ENCODE data around the gene TTC27.
"Not testable (repeated sequence)": the region's sequence is repeated elsewhere in the genome, so short reads cannot be mapped to it uniquely, and the experiment has no call there.

The TTC27 gene

DNA sequence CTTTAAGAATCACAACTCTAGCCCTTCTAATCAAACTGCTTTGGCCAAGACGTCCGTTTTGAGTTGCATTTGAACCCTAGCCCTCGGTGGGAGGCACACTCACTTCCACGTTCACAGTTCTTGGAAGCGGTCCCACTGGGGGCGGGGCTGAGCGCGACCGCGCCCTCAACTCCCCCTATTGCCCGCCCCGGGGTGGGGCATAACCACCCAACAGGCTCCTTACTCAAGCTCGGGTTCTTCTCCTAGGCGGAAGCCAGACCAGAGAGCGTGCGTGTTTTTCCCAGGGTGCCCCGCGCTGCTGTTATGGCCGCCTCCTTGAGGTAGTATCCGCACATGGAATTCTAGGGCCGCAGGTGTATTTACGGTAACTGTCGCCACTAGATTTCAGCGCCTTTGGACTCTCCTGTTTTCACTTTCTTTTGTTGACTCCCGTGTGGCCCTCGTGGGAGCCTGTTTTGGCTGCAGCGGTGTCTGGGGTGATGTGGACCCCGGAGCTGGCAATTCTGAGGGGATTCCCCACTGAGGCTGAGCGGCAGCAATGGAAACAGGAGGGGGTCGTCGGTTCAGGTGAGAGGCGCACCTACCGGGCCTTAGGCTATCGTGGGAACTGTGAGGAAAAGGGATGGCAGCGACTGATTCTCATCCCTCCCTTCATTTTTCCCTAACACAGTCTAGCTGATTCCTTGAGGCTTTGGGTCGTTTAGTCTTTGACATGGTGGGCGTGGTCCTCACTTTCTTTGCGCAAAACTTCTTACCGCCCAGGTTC, at the start of gene TTC27:
Gene TTC27, plus strand, starts transcription at position 237 of the 766 bp plus-strand sequence. Its CDS starts 243 bp downstream, at position 480.
- peak; percentile 94 for DNase-seq

DNA sequence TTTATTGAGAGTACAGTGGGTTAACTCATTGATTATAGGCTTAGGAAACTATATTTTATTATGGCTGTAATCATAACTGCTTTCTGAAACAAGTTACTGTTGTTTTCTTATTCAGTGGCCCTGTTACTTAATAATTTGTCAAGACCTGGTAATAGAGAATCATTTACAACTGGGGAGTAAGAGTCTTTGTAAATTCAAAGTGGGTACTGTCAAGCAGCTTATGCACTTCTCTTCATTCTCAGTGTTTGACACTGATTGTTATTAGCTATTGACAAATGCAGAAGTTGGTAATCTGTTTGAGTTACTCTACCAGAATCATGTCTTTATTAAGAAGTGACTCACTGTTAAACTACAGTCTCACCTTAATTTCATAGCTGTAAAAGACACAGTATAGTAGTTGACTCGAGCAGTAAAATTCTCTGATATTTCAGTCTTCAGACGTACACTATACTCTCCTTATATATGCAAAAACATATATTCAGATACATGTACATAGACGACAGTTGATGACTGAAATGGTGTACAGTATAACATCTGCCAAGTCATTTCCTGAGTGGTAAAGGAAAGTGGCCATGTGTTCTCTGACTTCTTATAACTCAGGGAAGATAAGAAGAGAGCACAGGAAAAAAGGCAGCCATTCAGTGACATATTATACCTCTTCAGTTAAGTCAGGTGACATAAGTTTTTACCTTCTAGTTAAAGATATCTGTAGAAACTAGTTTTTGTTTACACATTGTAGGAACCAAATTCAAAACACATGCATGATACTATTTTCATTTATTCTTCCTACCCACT, 36.0 kb upstream of the TTC27 start:
- peak; percentile 9 for DNase-seq

DNA sequence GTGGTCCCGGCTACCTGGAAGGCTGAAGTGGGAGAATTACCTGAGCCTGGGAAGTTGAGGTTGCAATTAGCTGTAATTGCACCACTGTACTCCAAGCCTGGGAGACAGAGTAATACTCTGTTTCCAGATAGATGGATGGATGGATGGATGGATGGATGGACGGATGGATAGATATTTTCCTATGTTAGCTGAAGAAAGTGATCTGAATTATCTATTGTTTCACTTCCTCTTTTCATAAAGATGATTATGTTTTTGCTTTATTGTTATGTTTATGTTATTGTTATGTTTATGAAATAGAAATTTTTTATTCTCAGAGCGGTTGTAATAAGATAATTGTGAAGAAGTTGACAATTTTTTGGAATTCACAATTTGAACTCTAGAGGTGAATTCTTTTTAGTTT, 33.3 kb upstream of the TTC27 start:
- no peak for DNase-seq

GRCh38 chr2:32611366-32611765, 16.5 kb upstream of the TTC27 start:
- no peak for DNase-seq

GRCh38 chr2:32611771-32612170, 16.1 kb upstream of the TTC27 start:
- DNase-seq, result no peak

DNA sequence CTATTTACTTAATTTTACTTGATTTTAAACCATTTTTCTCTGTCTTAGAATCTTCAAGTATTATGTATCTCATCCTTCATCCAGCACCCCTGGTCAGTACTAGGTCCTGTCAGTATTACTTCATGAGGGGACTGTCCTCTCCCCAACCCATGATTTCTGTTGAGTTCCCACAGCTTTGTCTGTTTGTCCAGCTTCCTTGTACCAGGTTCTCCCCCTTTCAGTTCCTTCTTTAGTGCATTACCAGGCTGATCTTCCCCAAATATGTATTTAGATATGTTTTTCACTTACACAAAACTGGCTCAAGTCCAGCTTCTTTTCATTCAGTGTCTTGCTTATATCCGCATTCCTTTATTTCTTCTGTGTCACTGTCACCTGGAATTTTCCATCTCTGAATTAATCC, 13.8 kb upstream of the TTC27 start:
- DNase-seq, result no peak

DNA sequence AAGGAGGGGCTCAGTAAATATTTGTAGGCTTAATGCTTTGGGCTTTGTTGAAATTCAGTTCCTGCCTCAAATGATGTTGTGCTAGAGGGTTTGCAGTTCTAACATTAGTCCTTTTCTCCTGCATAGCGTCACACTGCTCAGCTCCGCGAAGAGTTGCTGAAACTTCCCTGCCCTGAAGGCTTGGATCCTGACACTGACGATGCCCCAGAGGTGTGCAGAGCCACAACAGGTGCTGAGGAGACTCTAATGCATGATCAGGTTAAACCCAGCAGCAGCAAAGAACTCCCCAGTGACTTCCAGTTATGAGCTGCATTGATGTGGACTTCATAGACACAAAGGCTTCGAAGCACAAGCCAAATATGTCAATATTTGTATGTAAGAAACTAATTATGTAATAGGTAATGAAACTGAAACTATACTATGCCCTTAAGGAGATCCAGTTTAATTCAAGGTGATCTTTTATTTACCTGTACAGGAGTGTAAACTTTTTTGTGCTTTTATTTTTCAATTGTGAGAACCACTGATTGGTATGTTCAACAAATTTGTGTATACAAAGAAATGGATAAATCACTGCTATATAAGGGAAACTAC, 10.2 kb upstream of the TTC27 start:
- no peak for DNase-seq

GRCh38 chr2:32622570-32623310, 5.1 kb upstream of the TTC27 start:
- DNase-seq, result no peak

DNA sequence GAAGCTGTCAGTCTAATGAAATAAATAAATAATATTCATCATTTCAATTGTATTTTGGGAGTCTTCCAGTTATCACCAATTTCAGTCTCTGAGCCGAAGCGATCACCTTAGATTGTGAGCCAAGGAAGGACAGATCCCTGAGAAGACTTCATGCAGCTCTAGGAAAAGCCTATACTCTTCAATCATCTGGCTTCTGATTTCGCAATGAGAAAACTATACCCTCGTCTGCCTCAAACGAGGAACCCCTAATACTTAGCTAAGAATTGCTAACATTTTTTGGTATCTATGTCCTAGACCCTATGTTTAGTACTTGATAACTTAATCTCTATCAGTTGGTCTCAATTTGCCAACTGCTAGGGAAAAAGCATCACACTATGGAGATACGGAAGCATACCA, 4.5 kb upstream of the TTC27 start:
- DNase-seq, result no peak

GRCh38 chr2:32624812-32625211, 3.0 kb upstream of the TTC27 start:
- DNase-seq, result no peak

- DNase-seq, result no peak
Observed at GRCh38 chr2:32626639-32627221, 1.1 kb upstream of the TTC27 start.

GRCh38 chr2:32627441-32627813, 423 bp upstream of the TTC27 start:
- DNase-seq, result no peak

DNA sequence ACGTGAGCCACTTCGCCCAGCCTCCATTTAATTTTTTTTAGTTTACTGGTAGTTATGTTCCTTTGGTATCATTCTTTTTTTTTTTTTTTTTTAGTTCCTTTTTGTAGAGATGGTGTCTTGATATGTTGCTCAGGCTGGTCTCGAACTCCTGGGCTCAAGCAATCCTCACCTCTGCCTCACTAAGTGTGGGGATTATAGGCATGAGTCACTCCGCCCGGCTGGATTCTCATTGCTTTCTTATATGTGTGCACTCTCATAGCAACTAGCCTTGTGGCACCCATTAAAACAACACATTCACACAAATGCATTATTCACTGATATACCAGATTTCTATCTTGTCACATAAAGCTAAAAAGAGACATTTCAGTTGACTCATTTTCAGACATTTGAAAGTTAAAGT, 4.2 kb downstream of the TTC27 start:
- no peak for DNase-seq

GRCh38 chr2:32633040-32633439, 5.2 kb downstream of the TTC27 start:
- DNase-seq, result no peak

- DNase-seq, result not testable (repeated sequence)
Observed at GRCh38 chr2:32638548-32638947, 10.7 kb downstream of the TTC27 start.

- DNase-seq, result no peak
Observed at GRCh38 chr2:32641180-32641579, 13.3 kb downstream of the TTC27 start.

GRCh38 chr2:32647180-32647651, 19.4 kb downstream of the TTC27 start:
- no peak for DNase-seq

DNA sequence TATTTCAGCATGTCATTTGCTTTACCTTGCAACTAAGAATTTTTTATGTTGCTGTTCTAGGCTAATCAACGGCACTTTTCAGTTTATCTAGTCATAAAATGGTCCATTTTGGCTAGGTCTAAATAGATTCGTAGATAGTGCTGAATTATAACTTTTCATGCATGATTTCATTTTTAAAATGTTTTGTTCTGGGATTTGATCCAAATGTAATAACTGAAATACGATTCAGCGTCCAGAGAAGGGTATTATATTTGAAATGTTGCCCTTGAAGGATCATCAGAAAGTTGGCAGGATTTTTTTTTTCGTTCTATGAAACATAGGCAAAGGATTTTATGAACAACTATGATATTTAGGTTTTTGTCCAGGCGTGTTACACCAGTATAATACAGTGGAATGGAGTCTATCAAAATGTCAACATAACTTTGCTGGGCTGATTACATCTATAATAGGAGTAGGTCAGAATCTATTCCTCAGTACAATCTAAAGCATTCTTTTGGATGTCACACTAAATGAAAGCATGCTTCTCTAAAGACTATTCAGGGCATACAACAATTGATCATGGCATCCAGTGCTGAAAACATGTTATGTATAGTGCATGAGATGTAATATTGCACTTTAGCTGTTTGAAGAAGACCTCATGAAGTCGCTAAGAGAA, 24.8 kb downstream of the TTC27 start:
- DNase-seq, result no peak

- DNase-seq, result no peak
Observed at GRCh38 chr2:32656069-32656468, 28.2 kb downstream of the TTC27 start.

- no peak for DNase-seq
Observed at GRCh38 chr2:32663864-32664263, 36.0 kb downstream of the TTC27 start.

- DNase-seq, result no peak
Observed at GRCh38 chr2:32666704-32667103, 38.9 kb downstream of the TTC27 start.

DNA sequence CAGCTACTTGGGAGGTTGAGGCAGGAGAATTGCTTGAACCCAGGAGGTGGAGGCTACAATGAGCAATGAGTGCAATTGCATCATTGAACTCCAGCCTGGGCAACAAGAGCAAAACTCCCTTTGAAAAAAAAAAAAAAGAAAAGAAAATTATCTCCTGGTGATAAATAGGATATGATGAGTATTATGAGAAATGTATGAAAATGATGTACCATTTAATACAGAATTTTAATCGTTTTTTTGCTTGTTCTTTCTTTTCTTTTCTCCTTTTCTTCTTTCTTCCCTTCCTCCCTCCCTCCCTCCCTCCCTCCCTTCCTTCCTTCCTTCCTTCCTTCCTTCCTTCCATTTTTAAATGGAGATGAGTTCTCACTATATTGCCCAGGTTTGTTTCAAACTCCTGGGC, 40.4 kb downstream of the TTC27 start:
- DNase-seq, result no peak

Data from CD4-positive, alpha-beta T cell treated with Interleukin-12 subunit alpha and Interleukin-12 subunit beta, for 1 hour (primary cell).